AG04449 (cell line): ENCODE results near the gene KRTAP10-4.
"Not testable (repeated sequence)": the region's sequence is repeated elsewhere in the genome, so short reads cannot be mapped to it uniquely, and the experiment has no call there.

Experiments used
- CTCF ChIA-PET: fragments of 350-600 bp; formaldehyde crosslinking; extraction: SDS; loops from one replicate; lab custom pipeline; 2021; ENCODE audit warnings: antibody characterized with exemption; lab: Yijun Ruan, JAX
- POLR2A ChIA-PET: fragments of 400-600, 350-600 bp; formaldehyde crosslinking; extraction: SDS; loops from one replicate; lab custom pipeline; 2020; ENCODE audit warnings: antibody characterized with exemption, inconsistent platforms; lab: Yijun Ruan, JAX
- DNase-seq: peaks from one replicate; pipeline ENCODE4 v3.0.0-alpha.2; 2010; ENCODE audit warnings: low read depth, low spot score
- H3K4me3 ChIP-seq: 2 replicates; pipeline ENCODE4 v1.5.1; 2011; ENCODE audit warnings: low read depth, mild to moderate bottlenecking, control low read depth, low read length
- TF ChIP-seq, protein P1 (sequence below): IDR thresholded peaks from one replicate; pipeline ENCODE4 v1.5.1; 2011; ENCODE audit warnings: mild to moderate bottlenecking, moderate library complexity, low read length, control low read depth, inconsistent platforms; ENCODE audit not compliant: insufficient read depth; ENCODE audit errors: missing control alignments

The KRTAP10-4 gene

DNA sequence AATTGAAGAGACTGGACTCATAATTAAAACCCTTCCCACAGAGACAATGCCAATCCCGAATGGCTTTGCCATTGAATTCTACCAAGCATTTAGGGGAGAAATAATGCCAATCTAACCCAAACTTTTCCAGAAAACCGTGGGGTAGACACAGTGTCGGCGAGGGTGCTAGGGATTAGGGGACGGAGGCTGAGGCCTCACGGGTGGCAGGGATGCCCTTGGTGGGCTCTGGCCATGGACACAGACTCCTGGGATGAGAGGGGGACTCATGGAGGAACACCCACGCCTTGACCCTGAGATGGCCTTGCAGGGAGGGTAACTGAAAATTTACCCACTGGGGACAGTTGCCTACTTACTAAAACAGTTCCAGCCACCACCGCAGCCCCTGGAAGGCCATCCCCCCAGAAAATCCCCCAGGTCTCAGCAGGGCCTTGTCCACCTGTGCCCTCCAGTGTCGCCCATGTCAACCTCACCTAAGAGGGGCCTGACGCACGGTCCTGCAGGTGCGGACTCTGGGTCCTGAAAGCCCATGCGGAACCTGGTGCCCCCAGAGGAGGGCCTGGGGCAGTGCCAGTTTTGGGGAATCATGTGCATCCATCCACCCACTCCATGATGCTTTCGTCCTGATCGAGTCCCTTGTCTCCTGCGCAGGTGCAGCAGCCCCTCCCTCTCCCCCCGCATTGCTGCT is 5.0 kb downstream of the KRTAP10-4 start:
- ChIA-PET POLR2A (no interaction called here), CTCF (no interaction called here)
- DNase-seq: no peak
- TF ChIP-seq, protein P1, sequence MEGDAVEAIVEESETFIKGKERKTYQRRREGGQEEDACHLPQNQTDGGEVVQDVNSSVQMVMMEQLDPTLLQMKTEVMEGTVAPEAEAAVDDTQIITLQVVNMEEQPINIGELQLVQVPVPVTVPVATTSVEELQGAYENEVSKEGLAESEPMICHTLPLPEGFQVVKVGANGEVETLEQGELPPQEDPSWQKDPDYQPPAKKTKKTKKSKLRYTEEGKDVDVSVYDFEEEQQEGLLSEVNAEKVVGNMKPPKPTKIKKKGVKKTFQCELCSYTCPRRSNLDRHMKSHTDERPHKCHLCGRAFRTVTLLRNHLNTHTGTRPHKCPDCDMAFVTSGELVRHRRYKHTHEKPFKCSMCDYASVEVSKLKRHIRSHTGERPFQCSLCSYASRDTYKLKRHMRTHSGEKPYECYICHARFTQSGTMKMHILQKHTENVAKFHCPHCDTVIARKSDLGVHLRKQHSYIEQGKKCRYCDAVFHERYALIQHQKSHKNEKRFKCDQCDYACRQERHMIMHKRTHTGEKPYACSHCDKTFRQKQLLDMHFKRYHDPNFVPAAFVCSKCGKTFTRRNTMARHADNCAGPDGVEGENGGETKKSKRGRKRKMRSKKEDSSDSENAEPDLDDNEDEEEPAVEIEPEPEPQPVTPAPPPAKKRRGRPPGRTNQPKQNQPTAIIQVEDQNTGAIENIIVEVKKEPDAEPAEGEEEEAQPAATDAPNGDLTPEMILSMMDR: no peak
- H3K4me3 ChIP-seq: no peak overlapping the region

GRCh38 chr21:44579056-44579832 is 5.7 kb downstream of the KRTAP10-4 start:
- POLR2A ChIA-PET: no interaction called here
- no peak overlapping the region for H3K4me3 ChIP-seq
- CTCF ChIA-PET: no interaction called here
- DNase-seq: no peak
- TF ChIP-seq, protein P1: no peak

DNA sequence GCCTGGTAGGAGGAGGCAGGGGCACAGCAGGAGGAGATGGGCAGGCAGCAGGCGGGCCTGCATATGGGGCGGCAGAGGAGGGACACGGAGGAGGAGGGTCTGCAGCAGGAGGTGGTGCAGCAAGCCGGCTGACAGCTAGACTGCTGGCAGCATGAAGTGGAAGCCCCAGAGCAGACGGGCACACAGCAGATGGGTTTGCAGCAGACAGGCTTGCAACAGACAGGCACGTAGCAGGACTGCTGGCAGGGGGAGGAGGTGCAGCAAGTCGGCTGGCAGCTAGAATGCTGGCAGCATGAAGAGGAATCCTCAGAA is 6.3 kb downstream of the KRTAP10-4 start:
- TF ChIP-seq, protein P1: no peak
- POLR2A ChIA-PET: no interaction called here
- no peak for DNase-seq
- H3K4me3 ChIP-seq: no peak overlapping the region
- CTCF ChIA-PET: no interaction called here

- CTCF ChIA-PET, DNase-seq, POLR2A ChIA-PET, H3K4me3 ChIP-seq: not testable (repeated sequence)
Measured at GRCh38 chr21:44580231-44580821, 6.8 kb downstream of the KRTAP10-4 start, which contains the start of gene KRTAP10-5. Gene KRTAP10-5 (minus strand): TSS chr21:44580604. CDS start chr21:44580578, 26 bp downstream.

DNA sequence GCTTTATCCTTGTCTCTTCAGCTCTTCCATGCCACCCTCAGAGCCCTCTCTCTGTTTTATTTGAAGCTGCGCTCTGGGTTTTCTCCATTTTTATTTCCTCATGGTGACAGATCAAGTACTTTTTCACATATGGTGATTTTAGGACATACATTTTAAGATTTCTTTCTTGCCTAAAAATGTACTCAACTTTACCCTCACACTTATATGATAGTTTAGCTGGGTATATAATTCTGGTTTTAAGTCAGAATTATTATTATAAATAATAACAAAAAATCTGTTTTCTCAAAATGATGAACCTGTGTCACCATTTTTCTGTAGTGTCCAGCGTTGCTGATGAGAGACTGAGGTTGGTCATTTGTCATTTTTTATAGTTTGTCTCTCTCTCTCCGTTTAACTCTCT is 7.6 kb downstream of the KRTAP10-4 start:
- TF ChIP-seq, protein P1: no peak
- ChIA-PET POLR2A (no interaction called here), CTCF (interaction anchor here (0.8 kb wide), 1 partner anchor 39 kb away, joined by 3 read pairs; no protein-coding TSS in a partner anchor)
- no peak for DNase-seq
- no peak overlapping the region for H3K4me3 ChIP-seq

GRCh38 chr21:44582055-44582454 is 8.5 kb downstream of the KRTAP10-4 start:
- H3K4me3 ChIP-seq: no peak overlapping the region
- TF ChIP-seq, protein P1: no peak
- DNase-seq: no peak
- ChIA-PET POLR2A (no interaction called here), CTCF (interaction anchor here (0.8 kb wide), 1 partner anchor 38 kb away, joined by 3 read pairs; no protein-coding TSS in a partner anchor)
